Measurements from ENCODE around the gene GNB4.

Gene GNB4

DNA sequence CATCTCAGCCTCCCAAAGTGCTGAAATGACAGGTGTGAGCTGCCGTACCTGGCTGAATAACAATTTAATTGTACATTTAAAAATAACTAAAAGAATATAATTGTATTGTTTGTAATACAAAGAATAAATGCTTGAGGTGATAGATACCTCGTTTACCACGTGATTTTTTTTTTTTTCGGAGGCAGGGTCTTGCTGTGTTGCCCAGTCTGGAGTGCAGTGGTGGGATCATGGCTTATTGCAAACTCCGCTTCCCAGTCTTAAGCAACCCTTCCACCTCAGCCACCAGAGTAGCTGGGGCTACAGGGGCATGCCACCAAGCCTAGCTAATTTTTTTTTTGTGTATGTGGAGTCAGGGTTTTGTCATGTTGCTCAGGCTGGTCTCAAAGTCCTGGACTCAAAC lies 87.9 kb downstream of the GNB4 start:
- no peak for DNase-seq (ENCODE audit: low read depth)

DNA sequence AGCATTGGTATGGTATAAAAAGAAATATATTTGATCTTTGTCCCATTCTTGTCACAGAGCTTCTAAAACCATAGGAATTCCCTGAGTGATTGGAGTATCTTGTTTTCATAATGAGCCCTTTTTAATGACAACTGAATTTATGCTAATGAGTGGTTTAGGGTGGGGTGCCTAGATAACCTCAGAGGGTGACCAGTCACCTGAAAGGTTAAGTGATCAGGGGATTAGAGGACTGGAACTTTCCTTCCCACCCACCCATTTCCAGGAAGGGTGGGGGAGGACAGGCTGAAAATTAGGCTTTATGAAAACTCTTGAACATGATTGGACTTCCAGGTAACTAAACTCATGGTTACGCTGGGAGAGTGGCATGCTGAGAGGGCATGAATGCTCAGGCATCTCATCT lies 95.3 kb downstream of the GNB4 start:
- DNase-seq (ENCODE audit: low read depth), result no peak

DNA sequence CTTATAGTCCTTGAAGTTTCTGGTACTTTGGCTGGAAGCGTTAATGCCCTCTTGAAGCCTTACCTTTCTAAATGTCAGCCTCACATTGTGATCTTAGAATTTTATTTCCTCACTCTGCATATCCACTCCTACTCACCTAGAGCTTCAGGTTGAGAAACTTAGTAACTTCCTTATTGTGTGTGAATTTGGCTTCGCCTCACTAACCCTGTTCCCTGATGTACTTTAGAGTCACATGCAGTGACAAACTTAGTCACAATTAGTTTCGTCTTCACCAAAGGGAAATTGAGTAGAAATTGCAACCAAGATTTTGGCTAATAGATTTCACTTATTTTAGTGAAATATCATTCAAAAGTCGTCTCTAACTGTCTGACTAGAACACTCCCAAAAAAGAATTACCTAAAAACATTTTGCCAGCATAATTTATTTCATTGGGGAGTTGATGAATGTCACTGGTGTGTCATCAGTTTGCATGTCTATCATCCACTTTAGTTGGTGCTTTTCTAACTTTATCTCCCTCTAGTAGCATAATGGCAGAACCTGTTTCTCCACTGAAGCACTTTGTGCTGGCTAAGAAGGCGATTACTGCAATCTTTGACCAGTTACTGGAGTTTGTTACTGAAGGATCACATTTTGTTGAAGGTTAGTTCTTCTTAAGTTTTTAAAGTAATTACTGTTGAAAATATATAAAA lies 102.8 kb downstream of the GNB4 start:
- DNase-seq (ENCODE audit: low read depth), result no peak

DNA sequence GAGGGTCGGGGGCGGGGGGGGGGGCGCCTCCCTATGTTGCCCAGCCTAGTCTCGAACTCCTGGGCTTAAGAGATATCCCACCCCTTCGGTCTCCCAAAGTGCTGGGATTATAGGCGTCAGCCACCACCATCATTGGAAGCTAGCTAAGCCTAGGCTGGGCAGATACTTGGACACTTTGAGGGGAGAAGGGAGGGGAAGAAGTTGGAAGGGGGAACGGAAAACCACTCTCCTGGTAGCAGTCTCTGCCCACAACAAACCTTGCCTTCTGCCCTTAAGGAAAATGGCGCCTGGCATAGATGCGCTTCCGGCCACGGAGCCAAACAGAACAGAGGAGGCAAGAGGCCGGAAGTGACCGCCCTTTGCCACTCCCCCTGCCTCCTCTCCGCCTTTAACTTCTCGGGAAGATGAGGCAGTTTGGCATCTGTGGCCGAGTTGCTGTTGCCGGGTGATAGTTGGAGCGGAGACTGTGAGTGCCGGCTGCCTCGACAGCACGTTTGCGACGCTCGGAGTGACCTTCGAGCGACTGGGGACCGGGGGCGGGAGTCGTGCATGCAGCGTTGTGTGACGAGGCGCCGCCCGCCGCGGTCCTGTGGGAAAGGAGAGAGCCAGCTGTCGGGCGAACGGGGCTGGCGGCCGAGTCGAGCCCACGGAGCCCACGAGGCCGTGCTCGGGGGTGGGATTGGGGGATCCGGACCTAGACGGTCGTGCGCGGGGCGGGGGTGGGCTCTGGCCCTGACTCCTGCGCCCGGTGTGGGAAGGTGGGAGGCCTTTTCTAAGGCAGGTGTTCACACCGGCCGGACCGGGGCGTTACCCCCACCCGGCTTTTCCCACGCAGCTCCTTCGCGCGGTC lies 103.7 kb downstream of the GNB4 start, which contains the start of gene MFN1:
Gene MFN1 (plus strand): TSS at position 365 of the 850 bp plus-strand sequence. CDS start 1,143 bp downstream, outside the sequence.
- peak; percentile 83 for DNase-seq (ENCODE audit: low read depth)
